Activated CD8-positive, alpha-beta memory T cell treated with anti-CD3 and anti-CD28 coated beads, Interleukin-2, amount 50 U/mL, for 1 hour (primary cell): Measurements from ENCODE around the gene ZNF654.
"Not testable (repeated sequence)": the region's sequence is repeated elsewhere in the genome, so short reads cannot be mapped to it uniquely, and the experiment has no call there.

Source experiments
- DNase-seq: peaks from one replicate; pipeline ENCODE4 v3.0.0-alpha.2; 2020; ENCODE audit errors: extremely low read depth

The ZNF654 gene

DNA sequence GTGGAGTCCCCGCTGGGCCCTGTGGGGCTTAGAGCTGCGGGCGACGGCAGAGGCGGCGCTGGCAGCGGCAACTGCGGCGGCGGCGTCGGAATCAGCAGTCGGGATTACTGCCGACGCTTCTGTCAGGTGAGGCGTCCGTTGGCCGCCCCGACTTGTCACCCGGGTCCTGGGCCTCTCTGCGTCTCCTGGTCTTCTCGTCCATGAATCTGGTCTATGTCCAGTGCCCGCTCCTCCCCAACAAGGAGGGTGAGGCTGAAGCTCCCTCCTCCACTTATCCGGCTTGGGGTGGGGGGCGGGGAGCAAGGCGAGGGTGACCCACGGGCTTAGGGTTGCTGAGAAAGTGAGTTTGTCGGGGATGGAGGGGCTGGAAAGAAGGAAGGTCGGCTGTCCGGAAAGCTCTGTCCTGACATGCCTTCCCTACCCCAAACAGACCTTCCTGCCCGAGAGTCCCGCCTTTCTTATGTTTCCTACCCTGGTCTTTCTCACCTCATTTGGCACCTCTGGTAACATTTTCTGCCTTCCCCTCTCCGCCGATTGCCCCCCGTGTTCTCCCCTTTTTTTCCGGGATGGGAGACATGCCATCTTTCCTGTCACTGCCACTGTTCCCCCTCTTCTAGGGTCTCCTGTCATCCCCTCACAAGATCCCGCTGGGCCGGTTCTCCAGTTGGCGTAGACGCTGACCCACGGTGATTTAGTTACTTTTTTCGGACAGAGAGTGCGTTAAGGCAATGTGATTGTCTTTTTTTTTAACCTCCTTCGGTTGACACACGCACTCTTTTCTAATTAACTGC is 520 bp downstream of the ZNF654 start:
- DNase-seq: no peak

DNA sequence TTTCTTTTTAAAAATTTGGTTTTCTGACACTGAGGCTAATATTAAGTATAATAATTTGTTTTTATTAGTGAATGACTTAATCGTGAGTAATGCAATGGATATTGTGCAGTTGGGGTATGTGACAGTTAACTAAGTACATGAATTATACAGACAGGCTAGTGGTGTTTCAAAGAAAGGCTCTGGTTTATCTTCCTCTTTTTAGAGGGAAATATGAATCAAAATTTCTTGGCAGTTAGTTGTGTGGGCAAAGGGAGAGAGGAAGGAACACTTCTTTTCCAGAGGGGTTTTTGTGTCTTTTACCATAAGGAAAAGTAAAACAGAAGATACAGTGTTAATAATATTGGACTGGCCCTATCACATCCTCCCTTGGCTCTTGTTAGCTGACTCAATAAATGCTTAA is 2.7 kb downstream of the ZNF654 start:
- DNase-seq: no peak

DNA sequence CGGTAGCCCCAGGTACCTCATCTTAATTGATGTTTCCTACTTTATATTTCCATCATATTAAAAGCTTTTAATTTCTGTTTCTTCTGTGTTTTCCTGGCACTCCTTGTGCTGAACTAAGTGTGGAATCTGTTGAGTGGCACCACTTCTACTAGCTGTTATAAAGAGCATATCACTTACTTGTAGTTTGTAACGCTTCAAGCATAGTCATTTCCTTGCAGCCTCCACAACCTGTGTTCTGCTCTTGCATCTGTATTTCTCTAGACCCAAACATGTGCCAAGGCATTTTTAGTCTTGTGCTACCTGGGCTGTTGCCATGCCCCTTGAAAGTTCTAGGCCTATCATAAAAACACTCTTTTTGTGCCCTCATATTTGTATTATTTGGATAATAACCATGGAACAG is 16.0 kb downstream of the ZNF654 start:
- no peak for DNase-seq

DNA sequence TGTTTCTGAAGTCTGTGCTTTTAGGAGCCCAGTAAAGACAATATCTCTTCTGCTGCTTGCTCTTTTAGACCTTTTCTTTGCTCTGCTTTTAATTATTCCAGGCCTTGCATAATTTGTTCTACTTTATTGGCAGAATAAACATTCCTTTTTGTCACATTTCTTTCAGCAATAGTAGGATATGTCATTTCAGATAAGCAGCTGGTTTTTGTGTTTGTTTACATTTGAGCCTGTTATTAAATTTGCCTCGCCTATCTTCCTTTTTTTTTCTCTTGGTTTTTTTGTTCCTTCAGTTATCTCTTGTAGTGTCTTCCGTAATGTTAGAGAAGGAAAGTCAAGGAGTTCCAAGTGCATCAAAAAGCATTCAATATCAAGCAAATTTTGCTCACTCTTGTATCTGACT is 16.4 kb downstream of the ZNF654 start:
- DNase-seq: no peak

GRCh38 chr3:88076712-88077111 is 17.7 kb downstream of the ZNF654 start:
- DNase-seq: no peak

DNA sequence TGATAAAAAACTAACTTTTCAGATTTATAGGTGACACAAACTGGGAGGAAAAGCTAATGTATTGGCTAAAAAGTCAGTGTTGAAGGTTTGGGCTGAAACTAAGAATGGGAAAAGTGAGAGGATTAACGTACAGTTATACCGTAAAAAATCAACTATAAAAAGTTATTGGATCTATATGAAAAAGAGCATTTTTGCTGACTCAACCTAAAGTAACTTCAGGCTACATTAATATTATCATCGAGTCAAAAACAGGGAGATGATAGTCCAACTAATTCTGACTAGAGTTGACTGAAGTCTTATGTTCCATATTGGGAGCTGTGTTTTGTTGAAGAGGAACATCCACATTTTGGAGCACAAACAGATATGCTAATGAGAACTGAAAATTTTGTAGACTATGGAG is 19.9 kb downstream of the ZNF654 start:
- no peak for DNase-seq

DNA sequence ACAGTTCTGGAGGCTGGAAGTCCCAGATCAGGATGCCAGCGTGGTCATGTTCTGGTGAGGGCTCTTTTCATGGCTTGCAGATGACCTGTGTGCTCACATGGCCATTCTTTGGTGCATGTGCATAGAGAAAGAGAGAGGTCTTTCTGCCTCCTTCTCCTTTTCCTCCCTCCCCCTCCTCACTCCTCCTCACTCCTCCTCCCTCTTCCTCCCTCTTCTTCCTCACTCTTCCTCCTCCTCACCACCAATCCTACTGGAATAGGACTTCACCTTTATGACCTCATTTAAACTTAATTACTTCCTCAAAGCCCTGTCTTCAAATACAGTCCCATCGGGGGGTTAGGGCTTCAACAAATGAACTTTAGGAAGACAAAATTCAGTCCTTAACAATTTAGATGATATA is 23.8 kb downstream of the ZNF654 start:
- DNase-seq: no peak

DNA sequence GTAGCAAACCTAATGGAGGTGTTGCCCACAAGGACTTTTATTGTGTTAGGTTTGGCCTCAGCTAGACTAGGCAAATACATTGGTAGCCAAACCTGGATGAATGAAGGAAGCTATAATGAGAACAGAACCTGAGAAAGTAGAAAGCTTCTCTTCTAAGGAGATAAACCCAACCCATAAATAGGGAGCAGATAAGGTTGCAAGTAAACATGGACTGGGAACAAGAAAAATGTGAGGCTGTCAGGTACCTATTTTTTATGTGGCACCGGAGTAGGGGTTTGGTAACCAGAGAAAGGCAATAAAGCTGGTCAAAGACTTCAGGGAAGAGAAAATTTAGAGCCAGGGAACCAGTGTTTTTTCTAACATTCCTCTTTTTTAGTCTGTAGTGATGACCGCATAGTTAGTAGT is 25.0 kb downstream of the ZNF654 start:
- DNase-seq: no peak

- no peak for DNase-seq
Measured at GRCh38 chr3:88090681-88091080, 31.6 kb downstream of the ZNF654 start.

DNA sequence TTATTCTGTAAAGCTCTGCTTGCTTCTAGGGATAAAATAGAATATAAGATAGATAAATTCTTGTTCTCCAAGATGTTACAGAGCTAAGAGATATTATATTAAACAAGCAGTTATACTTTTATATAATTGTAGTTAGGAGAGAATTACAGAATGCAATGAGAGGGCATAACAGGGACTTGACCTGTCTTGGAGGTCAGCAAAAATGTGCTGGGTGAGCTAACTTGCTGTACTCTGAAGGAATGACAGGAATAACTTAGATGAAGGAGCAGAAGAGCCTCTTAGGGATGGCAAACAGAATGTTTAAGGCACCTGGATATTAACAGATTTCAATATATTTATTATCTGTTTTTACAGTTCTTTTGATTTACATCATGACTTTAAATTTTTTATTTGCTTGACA is 33.2 kb downstream of the ZNF654 start:
- no peak for DNase-seq

DNA sequence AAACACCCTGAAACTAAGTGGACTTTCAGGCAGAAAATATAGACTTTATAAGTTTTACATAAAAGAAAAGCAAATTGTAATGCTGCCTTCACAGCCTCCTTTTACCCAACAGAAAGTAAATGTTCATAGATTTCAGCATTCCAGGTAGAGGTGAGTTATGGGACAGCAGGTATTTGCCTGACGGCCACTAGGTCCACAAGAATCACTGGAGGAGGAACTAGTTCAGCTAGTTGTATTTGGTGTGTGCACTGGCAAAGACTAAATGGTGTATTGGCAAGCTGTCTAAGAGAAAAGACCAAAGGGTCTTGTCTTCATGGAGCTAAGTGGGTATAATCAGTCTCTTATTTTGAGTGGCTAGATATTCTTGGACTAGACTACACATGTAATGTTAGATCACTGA is 34.2 kb downstream of the ZNF654 start:
- no peak for DNase-seq

DNA sequence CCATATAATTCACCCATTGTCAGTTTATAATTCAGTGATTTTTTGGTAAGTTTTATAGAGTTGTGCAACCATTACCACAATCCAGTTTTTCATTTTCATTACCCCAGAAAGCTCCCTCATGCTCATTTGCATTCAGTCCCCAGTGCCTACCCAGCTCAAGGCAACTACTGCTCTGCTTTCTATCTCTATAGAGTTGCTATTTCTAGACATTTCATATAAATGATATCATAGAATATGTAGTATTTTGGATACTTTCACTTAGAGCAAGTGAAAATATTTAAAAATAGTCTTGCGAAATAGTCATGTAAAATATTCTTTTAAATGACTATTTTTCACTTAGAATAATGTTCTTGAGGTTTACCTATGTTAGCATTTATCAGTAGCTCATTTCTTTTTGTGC is 42.1 kb downstream of the ZNF654 start:
- no peak for DNase-seq

GRCh38 chr3:88105325-88105724 is 46.3 kb downstream of the ZNF654 start:
- no peak for DNase-seq

DNA sequence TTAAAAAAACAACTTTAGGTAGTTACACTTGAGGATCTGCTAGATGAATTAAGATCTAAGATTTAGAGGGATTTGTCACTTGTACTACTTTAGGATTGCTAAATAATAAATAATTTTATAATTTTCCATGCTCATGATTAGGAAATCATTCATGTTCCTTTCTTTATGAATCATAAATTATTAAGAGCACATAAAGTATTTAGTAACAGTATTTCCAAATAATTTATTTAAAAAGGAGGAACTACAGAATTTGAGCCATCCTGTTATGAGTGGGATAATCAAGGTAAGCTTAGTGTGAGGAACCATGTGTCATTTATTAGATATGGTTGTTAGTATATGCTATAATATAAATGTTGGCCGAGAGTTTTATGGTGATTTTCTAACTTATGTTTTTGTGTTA is 53.2 kb downstream of the ZNF654 start:
- no peak for DNase-seq

DNA sequence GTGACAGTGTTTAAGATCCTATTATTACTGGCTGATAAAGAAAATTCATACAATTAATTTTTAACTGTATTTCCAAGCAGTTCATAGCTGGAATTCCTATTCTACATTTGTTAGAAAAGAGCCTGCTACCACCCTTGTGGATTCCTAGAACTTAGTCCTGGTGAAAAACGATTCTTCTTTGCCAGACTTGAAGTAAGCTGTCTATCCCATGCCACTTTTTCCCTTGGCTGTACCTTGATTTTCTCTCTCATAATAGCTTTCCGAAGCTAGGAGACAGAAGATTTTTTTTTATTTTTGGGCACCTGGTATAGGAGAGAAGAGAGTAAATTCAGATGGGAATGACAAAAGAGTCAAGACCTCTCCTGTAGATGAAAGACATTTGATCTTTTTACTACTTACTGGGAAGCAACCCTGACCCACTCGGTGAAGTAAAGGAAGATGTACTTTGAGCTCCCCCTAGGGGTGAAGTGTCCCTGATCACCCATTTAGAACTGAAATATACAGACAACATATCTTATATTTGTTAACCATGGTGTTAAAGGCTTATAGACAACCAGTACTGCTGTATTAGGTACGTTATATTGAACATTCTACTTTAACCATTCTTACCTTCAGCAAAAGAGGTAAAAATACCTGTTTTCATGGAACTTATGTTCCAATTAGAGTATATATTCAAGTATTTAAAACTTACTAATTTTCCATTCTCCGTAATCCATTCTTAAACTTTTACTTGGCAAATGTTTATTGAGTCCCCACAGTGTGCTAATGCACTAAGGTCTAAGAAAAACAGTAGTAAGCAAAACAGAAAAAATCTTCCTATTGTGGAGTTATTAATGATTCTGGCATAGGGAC is 54.5 kb downstream of the ZNF654 start:
- peak; percentile 18 for DNase-seq

GRCh38 chr3:88114878-88115549 is 56.0 kb downstream of the ZNF654 start:
- DNase-seq: no peak

DNA sequence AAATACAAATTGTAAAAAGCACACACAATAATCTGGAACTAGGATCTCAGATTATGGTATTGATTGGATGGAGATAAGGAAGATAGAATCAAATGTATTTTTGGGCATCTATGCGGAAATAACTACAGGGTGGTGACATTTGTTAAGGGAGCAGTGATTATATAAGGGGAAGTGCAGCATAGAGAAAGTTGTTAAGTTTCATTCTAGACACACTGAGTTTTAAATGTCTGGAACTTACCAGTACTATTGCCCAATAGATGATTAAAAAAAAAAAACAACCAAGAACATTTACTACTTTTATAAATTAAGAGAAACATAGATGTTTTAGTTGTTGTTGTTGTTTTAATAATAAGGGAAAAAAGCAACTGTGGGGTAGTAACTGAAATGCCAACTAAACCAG is 58.6 kb downstream of the ZNF654 start:
- DNase-seq: no peak

- DNase-seq: not testable (repeated sequence)
Measured at GRCh38 chr3:88118603-88119002, 59.5 kb downstream of the ZNF654 start.

- no peak for DNase-seq
Measured at GRCh38 chr3:88123526-88123925, 64.5 kb downstream of the ZNF654 start.

DNA sequence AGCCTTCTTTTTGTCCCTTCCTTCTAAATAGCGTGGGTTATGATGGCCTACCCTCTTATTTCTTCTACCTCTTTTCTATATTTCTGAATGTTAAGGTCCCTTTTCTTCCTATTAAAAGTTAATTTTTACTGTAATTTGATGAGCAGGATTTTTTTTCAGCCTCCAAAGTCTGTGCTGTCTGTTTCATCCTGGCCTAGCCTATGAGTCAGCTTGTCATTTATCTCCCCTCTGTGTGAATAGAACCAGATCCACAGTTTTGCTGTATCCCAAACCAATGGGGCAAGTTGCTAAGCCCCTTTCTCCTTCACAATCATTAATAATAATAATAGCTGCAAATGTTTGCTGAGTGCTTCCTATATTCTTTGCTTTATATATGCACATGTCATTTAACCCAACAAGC is 72.6 kb downstream of the ZNF654 start:
- DNase-seq: no peak

DNA sequence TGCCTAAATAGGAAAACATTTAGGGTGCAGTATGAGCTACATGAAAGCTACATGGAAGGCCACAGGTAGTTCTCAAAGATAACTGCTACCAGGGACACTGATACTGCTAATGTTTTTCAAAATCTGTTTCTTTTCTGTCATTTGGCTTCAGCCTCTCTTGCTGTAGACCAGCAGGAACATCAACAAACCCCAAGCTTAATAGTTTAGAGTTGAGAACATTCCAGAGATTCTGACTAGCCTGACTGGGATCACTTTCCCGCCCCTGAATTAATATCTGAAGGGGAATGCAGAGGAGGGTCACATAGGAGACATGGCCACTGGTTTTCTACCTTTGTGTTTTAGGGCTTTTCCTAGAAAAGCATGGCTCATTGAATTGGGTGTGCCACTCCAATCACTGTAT is 73.8 kb downstream of the ZNF654 start:
- no peak for DNase-seq

DNA sequence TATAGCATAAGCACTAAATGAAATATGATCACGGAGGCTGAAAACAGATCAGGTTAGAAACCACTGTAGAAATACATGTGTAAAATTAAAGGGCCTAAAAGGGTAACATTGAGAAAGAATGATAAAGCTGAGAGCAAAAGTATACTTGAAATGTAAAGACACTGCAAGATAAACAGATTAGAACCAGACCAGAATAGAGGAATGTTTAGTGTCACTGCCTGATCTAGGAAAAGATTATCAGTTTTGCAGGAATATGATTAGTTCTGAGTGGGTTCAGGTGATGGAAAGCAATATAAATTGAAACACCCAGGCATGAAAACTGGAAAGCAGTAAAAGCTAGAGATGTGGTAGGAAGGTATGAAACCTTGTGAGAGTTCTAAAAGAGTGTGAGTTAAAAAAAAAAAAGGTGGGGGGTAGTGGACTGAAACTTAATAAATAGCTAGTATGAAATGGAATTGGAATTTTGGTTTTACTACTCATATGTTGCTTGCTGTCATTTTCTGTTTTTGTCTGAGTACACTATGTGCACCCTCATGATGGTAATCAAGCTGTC is 74.7 kb downstream of the ZNF654 start:
- no peak for DNase-seq
